Memory B cell (primary cell): ENCODE measurements around the gene RRAD.

ENCODE experiments used
- ATAC-seq: fragments of 150-1000 bp; cut with Tn5 transposase; 2 replicates; pipeline ENCODE4 v1.10.0; 2021; ENCODE audit warnings: low read depth, mild to moderate bottlenecking, moderate library complexity
- DNase-seq, 2 donors: peaks; one replicate each; pipeline ENCODE4 v3.0.0; 2022; ENCODE audit warnings: low spot score in 2 of 2
- H3K27ac Mint-ChIP-seq: one replicate; pipeline ENCODE4 v1.8.0; 2022; ENCODE audit warnings: mild to moderate bottlenecking, moderate library complexity, mixed read lengths
- H3K27me3 Mint-ChIP-seq: one replicate; pipeline ENCODE4 v1.8.0; 2022; ENCODE audit warnings: mixed read lengths
- H3K36me3 Mint-ChIP-seq: one replicate; pipeline ENCODE4 v1.8.0; 2022; ENCODE audit warnings: mild to moderate bottlenecking, mixed read lengths
- H3K4me1 Mint-ChIP-seq: one replicate; pipeline ENCODE4 v1.8.0; 2022; ENCODE audit warnings: mixed read lengths
- H3K4me3 Mint-ChIP-seq: one replicate; pipeline ENCODE4 v1.8.0; 2022; ENCODE audit warnings: mild to moderate bottlenecking, moderate library complexity, mixed read lengths
- H3K9me3 Mint-ChIP-seq: one replicate; pipeline ENCODE4 v1.8.0; 2022; ENCODE audit warnings: mixed read lengths

The RRAD gene

DNA sequence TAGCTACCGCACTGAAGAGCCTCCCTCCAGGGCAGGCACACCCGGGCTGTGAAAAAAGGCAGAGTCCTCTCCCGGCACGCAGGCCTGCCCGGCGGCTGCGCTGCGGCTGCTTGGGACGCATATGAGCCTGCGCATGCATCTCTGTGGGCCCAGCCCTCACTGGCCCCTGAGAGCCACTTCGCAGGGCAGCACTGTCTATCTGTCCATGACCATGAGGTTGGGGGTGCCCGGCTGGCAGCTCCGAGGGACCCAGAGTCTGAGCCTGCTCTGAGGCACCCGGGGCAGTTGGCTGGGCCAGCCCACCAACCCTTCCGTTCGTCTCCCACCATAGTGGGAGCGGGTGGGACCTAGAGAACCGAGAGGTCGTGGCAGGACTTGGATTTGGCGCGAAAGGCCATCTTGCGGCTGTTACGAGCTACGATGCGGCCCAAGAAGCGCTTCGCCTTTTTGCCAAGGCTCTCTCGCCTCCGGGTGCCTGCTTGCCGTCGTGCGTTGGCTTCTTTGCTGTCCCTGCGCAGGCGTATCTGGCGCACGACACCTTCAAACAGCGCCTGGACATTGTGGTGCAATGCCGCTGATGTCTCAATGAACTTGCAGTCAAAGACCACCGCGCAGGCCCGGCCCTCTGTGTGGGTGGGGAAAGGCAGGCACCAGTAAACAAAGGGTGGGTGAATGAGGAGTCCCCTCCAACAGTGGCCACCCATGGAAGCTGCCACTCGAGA is 3.4 kb downstream of the RRAD start:
- ATAC-seq (no peak), DNase-seq (no peak)
- no peaks in the 10 kb centered on the region for H3K36me3 Mint-ChIP-seq
- peaks cover 13% of the 10 kb centered on the region for H3K4me1 Mint-ChIP-seq
- H3K9me3 Mint-ChIP-seq: no peaks in the 10 kb centered on the region
- H3K27me3 Mint-ChIP-seq: peaks cover 24% of the 10 kb centered on the region
- no peak overlapping the region for H3K4me3 Mint-ChIP-seq
- H3K27ac Mint-ChIP-seq: no peak overlapping the region

DNA sequence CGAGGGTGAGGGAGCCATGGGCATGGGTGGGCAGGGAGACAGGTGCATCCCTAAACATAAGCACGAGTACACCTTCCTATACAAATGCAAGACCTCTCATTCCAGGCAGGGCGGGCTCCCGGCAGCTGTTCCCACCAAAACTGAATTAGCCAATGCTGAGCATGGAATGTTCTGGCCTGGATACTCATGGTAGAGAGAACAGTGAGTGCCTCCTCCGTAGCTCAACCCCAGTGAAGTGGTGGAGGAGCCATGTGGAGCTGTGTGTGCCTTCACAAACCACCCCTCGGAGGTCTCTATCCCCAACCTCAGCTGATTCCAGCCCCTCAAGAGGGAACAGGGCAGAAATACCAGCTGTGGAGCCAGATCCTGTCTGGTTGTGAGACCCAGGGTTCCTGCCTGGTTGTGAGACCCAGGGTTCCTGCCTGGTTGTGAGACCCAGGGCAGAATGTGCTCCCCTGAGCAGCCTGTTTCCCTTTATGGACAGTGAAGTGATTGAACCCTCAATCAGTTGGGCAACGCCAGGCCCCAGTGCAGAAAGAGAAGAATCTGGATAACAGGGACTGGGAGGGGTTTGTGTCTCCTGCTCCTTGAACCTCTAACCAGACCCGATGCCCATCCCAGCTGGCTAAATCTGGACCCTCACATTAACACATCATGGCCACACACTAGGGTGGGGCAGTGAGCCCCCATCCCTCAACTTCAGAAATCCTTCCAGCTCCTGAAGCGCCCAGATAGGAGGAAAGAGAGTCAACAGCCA is 4.2 kb downstream of the RRAD start:
- Mint-ChIP-seq H3K4me1 (peaks cover 13% of the 10 kb centered on the region), H3K36me3 (no peaks in the 10 kb centered on the region), H3K4me3 (no peak overlapping the region), H3K9me3 (no peaks in the 10 kb centered on the region), H3K27ac (no peak overlapping the region), H3K27me3 (peaks cover 24% of the 10 kb centered on the region)
- no peak for ATAC-seq
- DNase-seq: no peak

DNA sequence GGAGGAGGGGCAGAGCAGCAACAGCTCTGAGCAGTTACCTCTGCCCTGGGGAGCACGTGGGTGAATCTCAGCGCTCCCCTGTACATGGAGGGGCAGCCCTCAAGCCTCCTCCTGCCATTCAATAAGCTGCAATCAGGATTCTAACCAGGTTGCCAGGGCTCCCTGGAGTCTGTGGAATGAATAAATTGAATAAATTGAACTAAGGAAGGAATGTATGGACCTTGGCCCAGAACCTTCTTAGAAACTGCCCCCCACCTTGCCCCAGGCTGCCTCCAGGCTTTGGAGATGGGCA is 5.1 kb downstream of the RRAD start:
- H3K4me3 Mint-ChIP-seq: no peak overlapping the region
- ATAC-seq (no peak), DNase-seq (no peak)
- H3K27ac Mint-ChIP-seq: no peak overlapping the region
- H3K4me1 Mint-ChIP-seq: peaks cover 6% of the 10 kb centered on the region
- peaks cover 18% of the 10 kb centered on the region for H3K27me3 Mint-ChIP-seq
- no peaks in the 10 kb centered on the region for H3K36me3 Mint-ChIP-seq
- H3K9me3 Mint-ChIP-seq: no peaks in the 10 kb centered on the region

GRCh38 chr16:66919569-66920298 is 5.6 kb downstream of the RRAD start:
- H3K4me3 Mint-ChIP-seq: no peak overlapping the region
- H3K36me3 Mint-ChIP-seq: no peaks in the 10 kb centered on the region
- H3K27ac Mint-ChIP-seq: no peak overlapping the region
- ATAC-seq (no peak), DNase-seq (no peak)
- H3K27me3 Mint-ChIP-seq: peaks cover 17% of the 10 kb centered on the region
- no peaks in the 10 kb centered on the region for H3K9me3 Mint-ChIP-seq
- peaks cover 6% of the 10 kb centered on the region for H3K4me1 Mint-ChIP-seq

GRCh38 chr16:66918803-66919568 is 6.3 kb downstream of the RRAD start, which contains the start of gene CDH16:
Gene CDH16, minus strand, starts transcription at chr16:66918885. Its CDS starts 820 bp downstream, at chr16:66918065.
- Mint-ChIP-seq H3K27me3 (peaks cover 17% of the 10 kb centered on the region), H3K36me3 (no peaks in the 10 kb centered on the region), H3K9me3 (no peaks in the 10 kb centered on the region), H3K4me1 (peaks cover 4% of the 10 kb centered on the region), H3K4me3 (no peak within 1 kb of the TSS), H3K27ac (no peak within 1 kb of the TSS)
- DNase-seq (no peak), ATAC-seq (no peak)

GRCh38 chr16:66918355-66918754 is 7.0 kb downstream of the RRAD start:
- H3K4me1 Mint-ChIP-seq: no peaks in the 10 kb centered on the region
- H3K27me3 Mint-ChIP-seq: peaks cover 12% of the 10 kb centered on the region
- ATAC-seq (no peak), DNase-seq (no peak)
- no peak overlapping the region for H3K27ac Mint-ChIP-seq
- no peak overlapping the region for H3K4me3 Mint-ChIP-seq
- H3K9me3 Mint-ChIP-seq: no peaks in the 10 kb centered on the region
- no peaks in the 10 kb centered on the region for H3K36me3 Mint-ChIP-seq

DNA sequence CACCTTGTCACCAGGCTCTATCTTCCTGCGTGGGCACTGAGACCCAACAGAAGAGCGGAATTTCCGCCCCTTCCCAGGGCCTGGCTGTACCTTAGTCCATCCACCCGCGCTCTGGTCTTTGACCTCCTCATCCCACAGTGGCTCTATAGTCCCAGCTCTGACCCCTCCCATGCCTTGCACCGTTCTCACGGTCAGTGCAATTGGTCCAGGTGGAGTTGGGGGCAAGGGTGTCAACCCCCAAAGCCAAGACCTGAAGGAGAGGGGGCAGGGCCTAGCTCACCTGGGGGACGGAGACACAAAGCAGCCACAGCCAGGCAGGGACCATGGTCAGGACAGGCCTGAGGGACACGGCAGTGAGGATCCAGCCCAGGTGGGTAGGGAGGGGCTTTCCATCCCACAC is 7.6 kb downstream of the RRAD start:
- no peak overlapping the region for H3K27ac Mint-ChIP-seq
- ATAC-seq (no peak), DNase-seq (no peak)

GRCh38 chr16:66916518-66916917 is 8.8 kb downstream of the RRAD start:
- no peaks in the 10 kb centered on the region for H3K9me3 Mint-ChIP-seq
- no peaks in the 10 kb centered on the region for H3K4me1 Mint-ChIP-seq
- no peaks in the 10 kb centered on the region for H3K36me3 Mint-ChIP-seq
- no peak overlapping the region for H3K4me3 Mint-ChIP-seq
- H3K27ac Mint-ChIP-seq: no peak overlapping the region
- no peak for DNase-seq
- H3K27me3 Mint-ChIP-seq: peaks cover 14% of the 10 kb centered on the region
- ATAC-seq: no peak

More for the DNA sequence above, 7.6 kb downstream of the RRAD start:
- H3K4me1 Mint-ChIP-seq: no peaks in the 10 kb centered on the region
- no peaks in the 10 kb centered on the region for H3K9me3 Mint-ChIP-seq
- no peaks in the 10 kb centered on the region for H3K36me3 Mint-ChIP-seq
- H3K4me3 Mint-ChIP-seq: no peak overlapping the region
- H3K27me3 Mint-ChIP-seq: peaks cover 10% of the 10 kb centered on the region

DNA sequence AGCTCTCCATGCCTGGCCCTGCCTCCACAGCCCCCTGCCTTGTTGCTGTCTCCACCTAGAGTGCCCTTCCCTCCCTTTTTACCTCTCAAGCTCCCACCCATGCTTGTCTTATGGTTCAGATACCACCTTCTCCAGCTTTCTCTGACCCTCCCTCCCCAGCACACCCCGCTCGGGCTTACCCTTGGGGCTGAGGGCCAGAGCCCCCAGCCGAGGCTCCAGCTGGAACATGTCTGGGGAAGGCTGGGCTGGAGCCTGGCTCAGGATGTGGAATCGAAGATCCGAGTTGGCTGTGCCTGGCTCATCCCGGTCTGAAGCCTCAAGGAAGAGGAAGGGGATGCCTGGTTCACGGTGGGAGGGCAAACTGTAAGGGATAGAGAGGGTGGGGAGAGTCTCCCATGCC is 10.3 kb downstream of the RRAD start:
- H3K27me3 Mint-ChIP-seq: peaks cover 14% of the 10 kb centered on the region
- no peaks in the 10 kb centered on the region for H3K9me3 Mint-ChIP-seq
- H3K4me1 Mint-ChIP-seq: no peaks in the 10 kb centered on the region
- DNase-seq (no peak), ATAC-seq (no peak)
- H3K27ac Mint-ChIP-seq: no peak overlapping the region
- H3K4me3 Mint-ChIP-seq: no peak overlapping the region
- H3K36me3 Mint-ChIP-seq: no peaks in the 10 kb centered on the region

DNA sequence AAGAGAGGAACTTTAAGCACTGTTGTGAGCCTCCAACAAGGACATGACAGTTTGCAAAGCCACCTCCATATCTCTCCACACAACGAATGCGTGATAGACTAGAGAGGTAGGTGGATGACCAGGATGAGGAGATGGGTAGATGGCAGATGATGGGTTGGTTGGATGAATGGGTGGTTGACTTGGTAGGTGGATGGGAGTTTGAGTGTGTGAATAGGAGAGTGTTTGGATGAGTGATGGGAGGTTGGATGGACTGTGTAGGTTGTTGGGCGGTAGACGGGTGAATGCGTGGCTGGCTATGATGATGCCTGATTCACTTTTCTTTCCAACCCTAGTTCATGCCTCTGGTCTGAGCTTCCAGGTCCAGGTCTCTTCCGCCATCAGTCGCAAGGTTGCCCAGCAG is 10.8 kb downstream of the RRAD start:
- ATAC-seq (no peak), DNase-seq (no peak)
- no peak overlapping the region for H3K4me3 Mint-ChIP-seq
- no peaks in the 10 kb centered on the region for H3K4me1 Mint-ChIP-seq
- H3K36me3 Mint-ChIP-seq: no peaks in the 10 kb centered on the region
- H3K27ac Mint-ChIP-seq: no peak overlapping the region
- H3K27me3 Mint-ChIP-seq: peaks cover 18% of the 10 kb centered on the region
- no peaks in the 10 kb centered on the region for H3K9me3 Mint-ChIP-seq

GRCh38 chr16:66913711-66914110 is 11.6 kb downstream of the RRAD start:
- Mint-ChIP-seq H3K4me1 (no peaks in the 10 kb centered on the region), H3K36me3 (no peaks in the 10 kb centered on the region), H3K9me3 (no peaks in the 10 kb centered on the region), H3K4me3 (no peak overlapping the region), H3K27ac (no peak overlapping the region), H3K27me3 (peaks cover 14% of the 10 kb centered on the region)
- ATAC-seq: no peak
- no peak for DNase-seq

GRCh38 chr16:66913081-66913480 is 12.3 kb downstream of the RRAD start:
- peaks cover 14% of the 10 kb centered on the region for H3K27me3 Mint-ChIP-seq
- H3K4me1 Mint-ChIP-seq: no peaks in the 10 kb centered on the region
- DNase-seq (no peak), ATAC-seq (no peak)
- H3K36me3 Mint-ChIP-seq: no peaks in the 10 kb centered on the region
- no peak overlapping the region for H3K4me3 Mint-ChIP-seq
- no peak overlapping the region for H3K27ac Mint-ChIP-seq
- H3K9me3 Mint-ChIP-seq: no peaks in the 10 kb centered on the region

GRCh38 chr16:66911801-66912200 is 13.5 kb downstream of the RRAD start:
- H3K36me3 Mint-ChIP-seq: no peaks in the 10 kb centered on the region
- no peak overlapping the region for H3K27ac Mint-ChIP-seq
- H3K4me1 Mint-ChIP-seq: no peaks in the 10 kb centered on the region
- ATAC-seq (no peak), DNase-seq (no peak)
- H3K9me3 Mint-ChIP-seq: no peaks in the 10 kb centered on the region
- H3K4me3 Mint-ChIP-seq: no peak overlapping the region
- peaks cover 14% of the 10 kb centered on the region for H3K27me3 Mint-ChIP-seq

- Mint-ChIP-seq H3K4me3 (no peak overlapping the region), H3K36me3 (no peaks in the 10 kb centered on the region), H3K27me3 (peaks cover 14% of the 10 kb centered on the region), H3K27ac (no peak overlapping the region), H3K4me1 (no peaks in the 10 kb centered on the region), H3K9me3 (no peaks in the 10 kb centered on the region)
- DNase-seq (no peak), ATAC-seq (no peak)
Measured at GRCh38 chr16:66911112-66911511, 14.2 kb downstream of the RRAD start.
